EH (cell line): Measurements from ENCODE around the gene PLCH1.

Source experiments
- DNase-seq: peaks from one replicate; pipeline ENCODE4 v3.0.0-alpha.2; 2015; ENCODE audit warnings: low read depth

Gene PLCH1

DNA sequence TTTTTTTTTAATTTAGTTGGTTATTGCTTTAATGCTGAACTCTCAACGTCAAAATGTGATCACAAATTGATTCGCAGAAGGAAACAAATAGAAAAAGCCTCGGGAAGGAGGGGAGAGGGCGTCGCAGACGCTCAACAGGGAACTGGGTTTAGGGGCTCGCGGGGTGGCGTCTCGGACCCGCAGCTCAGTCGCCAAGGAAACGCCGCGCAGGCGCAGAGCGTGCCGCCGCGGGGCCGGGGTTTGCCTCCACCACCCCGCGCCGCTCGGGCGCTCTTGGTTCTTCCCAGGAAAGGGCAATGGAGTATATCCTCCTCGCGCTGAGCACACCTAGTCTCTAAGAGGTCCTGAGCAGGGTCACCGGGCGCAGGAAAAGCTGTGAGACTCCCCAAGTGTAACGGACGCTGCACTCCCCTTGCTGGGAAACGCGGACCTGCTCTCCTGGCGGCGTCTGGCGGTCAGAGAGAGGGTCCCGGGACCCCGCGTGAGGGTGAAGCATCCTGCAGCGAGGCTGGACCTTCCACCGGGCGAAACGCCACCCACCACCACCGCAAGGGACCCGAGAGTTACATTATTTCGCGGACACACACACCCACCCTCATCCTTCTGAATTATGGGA, 753 bp downstream of the PLCH1 start:
- DNase-seq, result peak; percentile 40

DNA sequence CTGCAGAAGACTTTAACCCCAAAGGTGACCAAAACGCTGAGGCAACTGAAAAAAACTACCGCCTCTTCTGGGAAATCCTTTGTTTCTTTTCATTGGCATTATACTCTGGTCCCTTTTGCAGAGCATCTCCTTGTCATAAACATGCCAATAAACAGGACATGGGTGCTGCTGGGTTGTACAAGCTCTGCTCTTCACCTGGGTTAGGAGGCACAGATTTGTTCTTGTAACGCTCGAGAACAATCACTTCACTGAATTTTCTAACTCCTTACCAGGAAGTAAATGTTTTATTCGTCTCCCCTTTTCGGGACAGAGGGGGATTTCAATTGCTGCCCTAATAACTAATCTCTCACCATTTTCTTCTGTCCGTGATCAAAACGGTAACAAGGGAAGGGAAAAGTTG, 1.3 kb downstream of the PLCH1 start:
- no peak for DNase-seq

DNA sequence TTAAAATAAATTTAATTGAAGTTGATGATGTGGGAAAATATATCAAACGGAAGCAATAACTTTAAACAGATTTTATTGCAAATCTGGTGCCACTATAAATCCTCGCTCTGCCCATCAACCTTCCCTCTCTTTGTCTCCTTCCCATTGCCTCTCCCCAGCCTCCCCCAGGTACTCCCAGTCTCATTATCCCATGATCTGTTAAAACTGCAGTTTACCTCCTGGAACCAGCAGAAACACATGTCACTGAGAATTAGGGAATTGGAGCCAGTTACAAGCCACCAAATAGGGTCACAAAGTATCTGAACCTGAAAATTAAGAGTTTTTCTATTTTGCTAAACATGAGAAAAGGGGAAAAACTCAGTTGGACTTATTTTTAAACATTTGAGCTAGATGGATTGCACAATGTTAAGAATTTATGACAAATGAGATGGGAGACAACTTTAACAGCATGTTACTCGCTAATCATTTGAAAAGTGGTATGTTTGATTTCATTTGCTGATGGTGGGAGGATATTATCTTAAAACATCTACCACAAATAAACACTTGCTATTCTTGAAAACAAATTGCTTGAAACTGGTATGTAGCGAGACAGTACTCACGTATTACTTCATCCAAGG, 2.4 kb downstream of the PLCH1 start:
- peak; percentile 6 for DNase-seq

DNA sequence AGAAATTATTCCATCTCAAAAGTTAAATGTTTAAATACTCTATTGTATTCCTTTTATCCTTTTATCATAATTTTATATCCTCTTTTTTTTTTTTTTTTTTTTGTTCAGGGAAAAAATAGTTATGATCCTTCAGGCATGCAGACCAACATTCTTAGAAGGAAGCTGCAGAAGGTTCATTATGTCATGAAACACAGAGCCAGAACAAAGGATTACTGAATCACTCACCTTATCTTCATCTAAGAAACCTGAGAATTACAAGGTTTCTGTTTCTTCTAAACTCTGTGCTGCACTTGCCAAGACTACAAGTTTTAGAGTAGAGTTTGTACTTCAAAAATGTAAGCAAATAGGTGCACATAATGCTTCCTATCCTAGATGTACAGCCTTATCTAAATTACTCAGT, 3.3 kb downstream of the PLCH1 start:
- no peak for DNase-seq

DNA sequence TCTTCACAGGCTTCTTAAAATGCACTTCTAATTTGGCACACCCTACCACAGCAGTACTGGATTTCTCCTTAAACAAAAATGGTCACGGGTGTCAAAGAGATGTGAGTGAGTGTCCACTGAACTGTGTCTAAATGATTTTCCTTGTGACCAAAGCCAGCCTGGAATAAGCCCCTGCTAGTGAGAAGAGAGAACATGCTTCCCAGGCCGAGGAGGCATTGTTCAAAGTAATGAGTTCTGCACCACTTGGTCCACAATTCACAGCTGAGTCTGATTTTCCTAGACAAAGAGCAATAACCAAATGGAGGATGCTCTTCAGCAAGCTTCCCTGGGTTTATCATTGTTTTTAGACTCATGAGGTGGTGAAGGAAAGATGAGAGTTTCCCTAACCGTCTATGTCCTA, 3.8 kb downstream of the PLCH1 start:
- no peak for DNase-seq

DNA sequence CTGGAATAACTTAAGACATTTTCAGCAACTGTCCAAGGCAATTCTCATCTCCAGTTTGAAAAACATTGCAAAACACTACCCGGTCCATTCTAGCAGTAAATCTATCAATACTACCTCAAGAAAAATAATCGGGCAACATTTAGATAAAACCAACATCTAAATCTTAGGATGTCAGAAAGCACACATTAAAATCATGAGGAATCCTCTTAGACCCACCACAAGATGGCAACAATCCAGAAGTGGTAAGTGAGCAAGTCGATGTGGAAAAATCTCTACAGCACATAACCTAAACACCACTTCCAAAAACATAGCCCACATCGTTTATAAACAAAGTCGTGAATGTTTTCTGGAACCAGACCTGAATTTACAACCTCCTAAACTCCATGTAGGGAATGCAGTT, 5.7 kb downstream of the PLCH1 start:
- DNase-seq, result peak; percentile 14

DNA sequence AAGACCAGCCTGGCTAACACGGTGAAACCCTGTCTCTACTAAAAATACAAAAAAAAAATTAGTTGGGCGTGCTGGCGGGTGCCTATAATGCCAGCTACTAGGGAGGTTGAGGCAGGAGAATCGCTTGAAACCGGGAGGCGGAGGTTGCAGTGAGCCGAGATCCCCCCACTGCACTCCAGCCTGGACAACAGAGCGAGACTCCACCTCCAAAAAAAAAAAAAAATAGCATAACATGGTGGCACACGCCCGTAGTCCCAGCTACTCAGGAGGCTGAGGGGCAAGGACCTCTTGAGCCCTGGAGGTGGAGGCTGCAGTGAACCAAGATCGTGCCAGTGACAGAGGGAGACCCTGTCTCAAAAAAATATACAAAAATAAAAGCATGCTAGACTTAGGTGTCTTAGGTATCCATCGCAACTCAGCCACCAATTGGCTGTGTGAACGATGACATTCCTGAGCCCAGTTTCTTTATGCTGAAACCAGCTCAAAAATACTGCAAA, 6.2 kb downstream of the PLCH1 start:
- DNase-seq, result no peak

DNA sequence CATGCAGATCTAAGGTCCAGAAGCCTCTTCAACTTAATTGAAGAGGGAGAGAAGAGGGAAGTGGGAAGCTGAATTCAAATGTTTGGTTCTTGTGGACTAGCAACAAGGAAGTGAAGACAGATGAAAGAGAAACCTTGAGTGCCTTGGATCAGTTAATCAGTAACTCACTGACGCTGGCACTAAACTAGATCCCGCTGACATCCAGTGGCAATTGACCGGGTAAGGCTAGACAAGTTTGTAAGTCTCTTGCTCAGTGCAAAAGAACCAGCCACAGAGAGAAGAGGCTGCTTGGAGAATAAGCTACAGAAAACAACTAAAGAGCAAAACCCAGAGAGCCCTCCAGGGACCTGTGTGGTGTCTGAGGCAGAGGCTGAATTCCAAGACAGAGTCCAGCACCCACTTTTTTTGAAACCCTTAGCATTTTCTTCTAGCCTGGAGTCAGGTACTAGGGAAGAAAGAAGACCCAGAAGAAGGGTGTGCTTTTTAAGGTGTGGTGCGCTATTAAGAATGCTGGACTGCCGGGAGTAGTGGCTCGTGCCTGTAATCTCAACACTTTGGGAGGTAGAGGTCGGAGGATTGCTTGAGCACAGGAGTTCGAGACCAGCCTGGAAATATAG, 6.9 kb downstream of the PLCH1 start:
- DNase-seq, result no peak

DNA sequence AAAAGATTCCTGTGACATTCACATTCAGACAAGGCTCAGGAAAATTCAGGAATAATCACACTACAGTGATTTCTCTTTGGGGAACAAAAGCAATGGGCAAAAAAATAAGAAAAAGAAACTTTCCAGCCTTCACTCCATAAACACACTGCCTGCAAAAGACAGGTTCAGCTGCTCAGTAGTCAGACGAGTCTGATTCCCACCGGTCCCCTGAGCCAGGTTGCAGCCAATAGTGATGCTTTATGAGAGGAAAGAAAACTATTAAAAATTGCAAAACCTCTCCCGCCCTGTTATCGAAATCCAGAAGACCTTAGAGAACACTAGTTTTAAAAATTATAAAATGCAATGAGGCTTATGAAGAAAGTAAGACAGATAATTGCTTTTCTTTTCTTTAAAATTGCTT, 8.5 kb downstream of the PLCH1 start:
- no peak for DNase-seq

DNA sequence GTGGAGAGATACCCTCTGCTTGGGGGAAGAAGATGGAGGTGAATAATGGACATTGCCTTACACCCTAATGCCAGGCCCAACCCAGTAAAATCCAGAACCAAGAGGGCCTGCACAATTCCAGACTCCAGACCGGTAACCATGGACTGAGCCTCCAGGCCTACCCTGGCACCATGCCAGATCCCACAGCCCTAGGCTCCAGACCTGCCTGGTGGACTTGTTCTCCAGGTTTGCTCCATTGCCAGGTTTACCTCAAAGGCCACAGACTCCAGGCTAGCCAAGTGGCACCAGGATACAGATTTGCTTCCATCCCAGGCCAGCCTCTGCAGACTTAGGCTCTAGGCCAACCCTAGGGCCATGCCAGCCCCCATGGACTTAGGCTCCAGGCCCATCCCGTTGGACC, 14.0 kb downstream of the PLCH1 start:
- no peak for DNase-seq

DNA sequence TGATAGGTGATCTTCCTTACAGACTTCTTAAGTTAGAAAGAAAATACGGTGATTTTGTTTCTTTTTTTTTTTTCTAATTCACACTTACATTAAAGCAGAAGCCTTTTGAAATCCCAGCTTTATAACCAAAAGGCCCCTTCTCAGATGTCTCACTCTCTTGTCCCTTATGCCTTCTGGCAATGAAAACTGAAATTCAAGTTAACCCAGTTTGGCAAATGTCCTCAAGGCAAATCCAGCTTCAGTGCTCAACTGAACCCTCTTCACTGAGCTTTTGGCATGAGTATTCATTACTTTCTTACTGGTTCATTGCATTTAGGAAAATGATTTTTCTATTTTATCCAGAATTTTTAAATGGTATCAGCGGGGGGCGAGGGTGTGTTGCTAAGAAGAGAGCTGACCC, 17.0 kb downstream of the PLCH1 start:
- DNase-seq, result no peak

DNA sequence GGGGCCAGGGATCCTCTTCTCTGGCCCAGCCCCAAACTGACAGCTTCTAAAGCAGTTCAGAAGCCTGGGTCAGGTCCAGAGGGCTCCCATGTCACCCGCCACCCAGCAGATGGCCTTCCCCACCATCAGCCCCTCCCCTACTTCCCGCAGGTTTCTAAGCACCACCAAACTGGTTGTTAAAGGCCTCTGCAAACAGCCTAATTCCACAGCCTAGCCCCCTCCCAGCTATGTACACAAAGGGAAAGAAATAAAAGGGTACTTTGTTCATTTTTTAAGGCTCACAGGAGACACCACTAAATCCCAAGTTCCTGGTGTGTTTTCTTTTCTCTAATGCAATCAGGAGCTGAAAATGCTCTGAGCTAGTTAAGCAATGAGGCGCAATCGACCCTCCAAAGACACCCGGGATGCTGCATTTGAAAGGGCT, 30.6 kb downstream of the PLCH1 start:
- DNase-seq, result no peak

DNA sequence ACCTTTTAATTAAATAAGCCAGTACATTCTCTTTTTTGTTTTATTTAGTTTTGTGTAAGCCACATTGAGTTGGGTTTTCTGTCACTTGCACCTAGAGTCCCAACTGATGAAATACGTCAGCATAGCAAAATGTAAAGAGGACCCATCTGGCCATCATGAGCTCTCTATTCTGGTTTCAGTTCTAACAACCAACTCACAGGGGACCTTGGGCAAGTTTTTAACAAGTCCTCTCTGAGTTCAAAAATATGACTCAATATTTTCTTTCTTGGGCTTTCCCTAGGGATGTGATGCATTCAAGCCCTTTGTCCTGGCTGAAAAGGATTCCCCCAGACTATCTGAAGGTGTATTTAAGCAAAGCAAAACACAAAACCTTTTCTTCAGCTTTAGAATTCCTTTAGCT, 32.9 kb downstream of the PLCH1 start:
- DNase-seq, result no peak

DNA sequence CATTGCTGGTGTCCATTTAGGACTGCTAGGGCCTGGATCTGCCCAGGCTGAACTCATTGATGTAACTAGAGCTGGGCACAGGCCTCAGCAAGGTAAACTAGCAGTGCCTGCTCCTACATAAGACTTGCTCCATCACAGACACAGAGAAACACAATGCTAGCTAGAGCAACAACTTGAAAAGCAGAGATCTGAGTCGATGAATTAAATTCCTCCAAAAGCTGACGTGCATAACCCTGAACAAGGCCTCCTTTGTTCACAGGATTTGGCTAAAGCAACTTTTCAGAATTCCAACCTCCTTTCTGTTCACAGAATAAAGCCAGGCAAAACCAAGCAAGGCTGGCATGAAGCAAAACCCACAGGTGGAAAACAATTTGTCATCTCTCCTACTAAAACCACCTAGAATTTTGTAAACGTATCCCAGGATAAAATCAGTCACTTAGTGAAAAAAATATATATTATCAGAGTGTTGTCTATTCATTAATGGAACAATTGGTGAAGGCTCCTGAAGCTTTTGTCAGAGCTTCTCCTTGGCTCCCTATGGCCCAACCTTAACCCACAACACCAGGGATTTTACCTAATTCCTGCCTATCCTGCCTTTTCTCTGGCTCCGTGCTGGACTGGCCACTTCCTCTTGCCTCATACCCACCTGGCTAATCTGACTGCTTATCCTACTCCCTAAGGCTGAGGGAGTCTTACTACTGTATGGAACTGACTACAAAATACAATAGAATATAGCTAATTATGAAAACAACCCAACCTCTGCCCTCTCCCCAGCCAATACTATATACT, 39.9 kb downstream of the PLCH1 start:
- no peak for DNase-seq

DNA sequence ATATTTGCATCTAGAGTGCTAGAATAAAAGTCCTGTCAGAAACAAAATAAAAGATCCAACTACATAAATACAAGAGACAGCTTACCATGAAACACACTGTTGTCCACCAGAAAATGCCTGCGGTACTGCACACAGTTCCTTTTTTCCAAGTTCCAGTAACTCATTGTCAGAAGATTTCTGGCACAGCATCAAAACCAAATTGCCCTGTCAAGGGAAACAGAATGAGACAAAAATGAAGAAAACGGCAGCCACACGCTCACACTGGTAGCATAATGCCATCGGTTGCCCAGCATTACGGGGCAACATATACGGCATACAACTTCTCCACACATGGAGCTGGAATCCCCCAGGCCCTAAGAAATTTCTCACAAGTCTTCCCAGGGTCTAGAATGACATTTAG, 40.8 kb downstream of the PLCH1 start:
- no peak for DNase-seq

DNA sequence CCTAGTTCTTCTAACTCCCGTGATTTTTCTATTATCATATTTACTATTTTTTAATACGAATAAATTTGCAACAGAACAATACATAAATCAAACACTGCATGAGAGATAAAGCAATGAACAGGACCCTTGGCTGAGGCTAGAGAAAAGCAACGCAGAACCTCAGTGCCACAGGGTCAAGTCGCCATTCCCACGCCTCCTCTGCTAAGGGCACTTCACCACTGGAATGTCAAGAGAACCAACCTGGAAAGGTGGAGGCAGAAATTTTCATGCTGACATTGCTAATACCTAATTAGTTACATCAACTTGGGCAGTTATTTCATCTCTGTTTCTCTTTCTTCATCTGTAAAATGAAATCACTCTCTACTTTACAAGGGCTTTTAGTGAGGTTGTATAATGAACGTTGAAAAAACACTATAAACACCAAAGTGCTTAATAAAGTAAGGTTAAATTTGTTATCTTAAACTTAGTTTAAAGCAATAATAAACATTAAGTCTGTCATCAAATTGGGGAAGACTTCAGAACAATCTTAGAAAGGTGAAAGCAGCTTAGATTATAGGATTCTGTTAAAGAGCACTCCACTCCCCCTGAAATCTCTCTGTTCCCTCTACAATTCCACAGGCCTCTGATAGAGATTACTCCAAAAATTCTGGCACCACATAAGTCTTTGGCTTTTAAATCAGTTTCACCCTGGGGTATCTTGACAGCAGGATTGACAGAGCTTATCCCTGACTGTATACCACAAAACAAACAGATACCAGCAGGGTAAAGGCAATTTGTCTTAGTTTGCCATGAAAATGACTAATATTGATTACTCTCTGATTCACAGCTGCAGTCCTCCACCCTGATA, 41.9 kb downstream of the PLCH1 start:
- no peak for DNase-seq

DNA sequence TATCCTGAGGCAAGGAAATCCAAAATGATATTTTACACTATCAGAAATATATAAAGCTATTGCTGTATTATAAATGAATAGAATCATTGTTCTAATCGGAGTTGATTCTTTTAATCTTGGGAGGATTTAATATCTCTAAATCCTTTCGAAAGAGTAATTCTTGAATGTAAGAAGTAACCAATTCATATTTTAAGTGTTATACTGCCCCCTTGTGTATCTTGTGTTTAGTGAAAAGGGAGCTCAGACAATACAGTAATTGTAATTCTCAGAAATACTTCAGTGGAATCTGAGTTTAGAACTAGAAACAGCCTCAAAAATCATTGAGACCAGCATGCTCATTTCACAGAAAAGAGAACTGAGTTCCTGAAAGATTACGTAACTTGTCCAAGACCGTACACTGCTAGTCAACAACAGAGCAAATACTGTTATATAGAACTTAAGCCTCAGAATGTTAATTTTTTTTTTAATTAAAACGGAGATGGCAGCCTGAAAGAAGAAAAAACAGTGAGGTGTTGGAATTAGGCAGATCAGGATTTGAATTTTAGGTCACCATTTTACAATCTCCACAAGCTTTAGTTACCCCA, 42.9 kb downstream of the PLCH1 start:
- peak; percentile 59 for DNase-seq

DNA sequence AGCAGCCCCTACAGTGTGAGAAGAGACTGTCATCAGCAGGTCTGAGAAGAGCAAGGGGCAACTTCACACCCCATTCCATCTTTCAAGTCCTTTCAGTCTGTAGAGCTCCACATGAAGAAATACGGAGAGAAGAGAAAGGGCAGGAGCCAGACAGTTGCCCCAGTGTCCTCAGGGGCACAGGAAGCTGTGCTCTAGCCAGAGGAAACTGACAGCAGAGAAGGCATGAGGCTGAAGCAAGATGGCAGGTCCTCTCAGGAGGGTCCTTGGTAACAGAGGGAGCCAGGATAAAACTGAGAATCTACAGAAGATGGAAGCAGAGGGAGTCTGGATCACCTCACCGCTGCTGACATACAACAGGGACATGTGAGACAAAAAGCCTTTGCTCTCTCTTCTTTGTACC, 47.3 kb downstream of the PLCH1 start:
- no peak for DNase-seq

DNA sequence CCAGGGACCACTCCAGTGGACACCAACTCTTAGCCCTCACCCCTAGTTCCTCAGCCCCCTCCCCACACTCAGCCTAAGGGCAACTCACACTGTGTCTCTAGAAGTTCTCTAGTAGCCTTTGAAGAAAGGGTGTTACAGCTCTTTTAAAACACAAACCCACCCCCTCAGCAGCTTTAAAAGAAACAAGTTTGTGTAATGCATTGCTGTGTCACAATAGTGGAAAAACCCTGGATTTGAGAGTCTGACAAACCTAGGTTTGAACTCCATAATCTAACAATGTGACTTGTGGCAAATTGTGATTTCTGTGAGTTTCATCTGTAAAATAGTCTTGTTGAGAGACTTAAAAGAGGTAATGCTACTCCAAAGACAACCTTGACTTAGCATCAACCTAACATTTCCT, 54.0 kb downstream of the PLCH1 start:
- DNase-seq, result no peak

DNA sequence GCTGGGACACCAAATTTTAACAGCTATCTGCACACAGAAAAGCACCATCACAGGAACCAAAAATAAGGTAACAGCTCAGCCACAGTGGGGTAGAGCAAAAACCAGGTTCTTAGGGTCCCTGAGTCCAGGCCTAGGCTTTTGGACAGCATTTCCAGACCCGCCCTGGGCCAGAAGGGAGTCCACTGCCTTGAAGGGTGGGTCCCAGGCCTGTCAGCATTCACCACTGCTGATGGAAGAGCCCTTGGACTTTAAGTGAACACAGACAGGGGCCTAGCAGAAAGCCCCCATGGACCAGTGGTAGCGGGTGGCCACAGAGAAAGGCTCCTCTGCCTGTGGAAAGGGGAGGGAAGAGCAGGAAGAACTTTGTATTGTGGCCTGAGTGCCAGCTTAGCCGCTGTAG, 56.4 kb downstream of the PLCH1 start:
- no peak for DNase-seq

DNA sequence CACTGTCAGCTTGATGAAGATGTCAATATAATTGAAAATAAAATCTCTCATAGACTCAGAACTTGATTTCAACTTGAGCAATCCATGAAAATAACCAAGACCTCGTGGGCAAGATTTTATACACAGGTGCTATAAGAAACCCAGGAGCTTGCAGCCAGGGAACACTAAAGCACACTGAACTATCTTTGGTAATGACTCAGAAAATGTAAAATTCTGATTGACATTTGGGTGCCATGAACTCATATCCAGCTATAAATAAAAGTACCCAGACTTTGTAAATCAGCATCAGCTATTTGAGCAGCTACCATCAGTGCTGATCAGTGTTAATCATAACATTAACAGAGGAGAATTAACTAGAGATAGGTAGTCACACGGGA, 61.5 kb downstream of the PLCH1 start:
- no peak for DNase-seq
